Loucy (cell line): Measurements from ENCODE around the gene SMC4.

Experiments
- H2AFZ ChIP-seq: fragments of 200-600 bp; sonication (generic); 2 replicates; pipeline ENCODE4 v1.6.0; 2016; ENCODE audit warnings: antibody characterized with exemption, mild to moderate bottlenecking, low read length, moderate library complexity
- H3F3A ChIP-seq: fragments of 200-600 bp; 2 replicates; pipeline ENCODE4 v1.6.0; 2016; ENCODE audit warnings: antibody characterized with exemption, low read depth, mild to moderate bottlenecking
- H3K27me3 ChIP-seq: fragments of 200-600 bp; sonication (generic); 2 replicates; pipeline ENCODE4 v1.6.1; 2014; ENCODE audit warnings: low read length, mild to moderate bottlenecking; ENCODE audit not compliant: insufficient read depth, poor library complexity, severe bottlenecking
- H3K36me3 ChIP-seq: fragments of 200-600 bp; sonication (generic); 2 replicates; pipeline ENCODE4 v1.6.1; 2016; ENCODE audit warnings: low read length; ENCODE audit not compliant: insufficient read depth
- H3K4me1 ChIP-seq: fragments of 200-600 bp; sonication (generic); 2 replicates; pipeline ENCODE4 v1.5.1; 2014; ENCODE audit warnings: low read length, mild to moderate bottlenecking; ENCODE audit not compliant: insufficient read depth, poor library complexity, severe bottlenecking
- H3K4me2 ChIP-seq: fragments of 200-600 bp; sonication (generic); 2 replicates; pipeline ENCODE4 v1.6.0; 2014; ENCODE audit warnings: antibody characterized with exemption, low read length, low read depth, mild to moderate bottlenecking; ENCODE audit not compliant: poor library complexity, severe bottlenecking
- H3K4me3 ChIP-seq: fragments of 200-600 bp; sonication (generic); 2 replicates; pipeline ENCODE4 v1.5.1; 2014; ENCODE audit warnings: low read length, mild to moderate bottlenecking, mixed read lengths; ENCODE audit not compliant: poor library complexity, severe bottlenecking
- H3K79me2 ChIP-seq: fragments of 200-600 bp; sonication (generic); 2 replicates; pipeline ENCODE4 v1.6.1; 2014; ENCODE audit warnings: low read length; ENCODE audit not compliant: insufficient read depth
- H3K9ac ChIP-seq: fragments of 200-600 bp; sonication (generic); 2 replicates; pipeline ENCODE4 v1.6.0; 2014; ENCODE audit warnings: mild to moderate bottlenecking, low read depth, low read length, moderate library complexity; ENCODE audit not compliant: poor library complexity, severe bottlenecking
- H3K9me2 ChIP-seq: fragments of 200-600 bp; sonication (generic); replicated peaks from 2 replicates; pipeline ENCODE4 v1.6.1; 2016; ENCODE audit warnings: low read depth, low read length, mixed read lengths
- H3K9me3 ChIP-seq: fragments of 200-600 bp; sonication (generic); 2 replicates; pipeline ENCODE4 v1.6.1; 2014; ENCODE audit warnings: mild to moderate bottlenecking, antibody characterized with exemption, low read length, low read depth; ENCODE audit not compliant: insufficient read depth
- H4K20me1 ChIP-seq: fragments of 200-600 bp; sonication (generic); 2 replicates; pipeline ENCODE4 v1.6.0; 2014; ENCODE audit warnings: antibody characterized with exemption, low read length, mild to moderate bottlenecking; ENCODE audit not compliant: insufficient read depth, poor library complexity, severe bottlenecking
- EZH2phosphoT487 ChIP-seq: fragments of 200-600 bp; IDR thresholded peaks from 2 replicates; pipeline ENCODE4 v1.6.1; 2018; ENCODE audit warnings: antibody characterized with exemption, mild to moderate bottlenecking, moderate library complexity, borderline replicate concordance
- TF ChIP-seq, protein P1 (sequence below): fragments of 200-600 bp; sonication (generic); conservative IDR thresholded peaks from 2 replicates; pipeline ENCODE4 v1.5.1; 2014; ENCODE audit warnings: mild to moderate bottlenecking, antibody characterized with exemption, low read length

The SMC4 gene

DNA sequence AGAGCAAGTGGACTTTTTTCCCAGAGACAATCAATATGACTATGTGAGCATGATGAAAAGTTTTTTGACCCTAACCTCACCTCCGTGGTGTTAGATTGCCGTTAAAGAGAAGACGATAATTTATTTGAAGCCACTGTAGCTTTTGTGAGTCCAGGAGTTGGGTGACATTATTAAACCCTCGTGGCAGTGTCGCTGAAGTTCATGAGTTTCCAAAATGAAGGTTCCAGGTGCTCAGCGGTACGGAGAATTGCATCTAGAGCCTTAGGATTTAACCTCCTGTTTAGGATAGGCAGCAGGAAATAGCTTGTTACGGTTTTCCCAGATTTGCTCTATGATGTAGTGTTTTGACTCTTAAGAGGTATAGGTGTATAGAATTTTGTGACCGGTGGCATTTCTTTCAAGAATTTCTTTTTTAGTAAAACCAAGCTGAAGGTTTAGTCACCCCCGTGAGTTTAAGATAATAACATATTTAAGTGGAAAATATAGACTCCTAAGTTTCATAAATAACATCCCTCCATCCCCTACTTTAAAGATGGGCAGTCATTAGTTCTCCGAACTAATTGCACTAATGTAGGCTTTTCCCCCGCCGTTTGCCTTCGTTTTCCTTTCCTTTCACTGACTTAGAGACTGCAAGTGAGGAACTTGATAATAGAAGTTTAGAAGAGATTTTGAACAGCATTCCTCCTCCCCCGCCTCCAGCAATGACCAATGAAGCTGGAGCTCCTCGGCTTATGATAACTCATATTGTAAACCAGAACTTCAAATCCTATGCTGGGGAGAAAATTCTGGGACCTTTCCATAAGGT is 2.0 kb downstream of the SMC4 start:
- Histone ChIP-seq H3K9me2 (no peaks in the 10 kb centered on the region), H3K9me3 (no peaks in the 10 kb centered on the region), H3K9ac (peak overlapping the region; percentile 100), H3K27me3 (peaks cover 14% of the 10 kb centered on the region), H3K79me2 (peaks cover 95% of the 10 kb centered on the region), H3K4me2 (peak overlapping the region; percentile 92), H3K4me1 (peaks cover 42% of the 10 kb centered on the region), H4K20me1 (peaks cover 68% of the 10 kb centered on the region), H3K4me3 (peak overlapping the region; percentile 98), H2AFZ (no peak overlapping the region), H3F3A (no peaks in the 10 kb centered on the region), H3K36me3 (peaks cover 39% of the 10 kb centered on the region)
- TF ChIP-seq, protein P1, sequence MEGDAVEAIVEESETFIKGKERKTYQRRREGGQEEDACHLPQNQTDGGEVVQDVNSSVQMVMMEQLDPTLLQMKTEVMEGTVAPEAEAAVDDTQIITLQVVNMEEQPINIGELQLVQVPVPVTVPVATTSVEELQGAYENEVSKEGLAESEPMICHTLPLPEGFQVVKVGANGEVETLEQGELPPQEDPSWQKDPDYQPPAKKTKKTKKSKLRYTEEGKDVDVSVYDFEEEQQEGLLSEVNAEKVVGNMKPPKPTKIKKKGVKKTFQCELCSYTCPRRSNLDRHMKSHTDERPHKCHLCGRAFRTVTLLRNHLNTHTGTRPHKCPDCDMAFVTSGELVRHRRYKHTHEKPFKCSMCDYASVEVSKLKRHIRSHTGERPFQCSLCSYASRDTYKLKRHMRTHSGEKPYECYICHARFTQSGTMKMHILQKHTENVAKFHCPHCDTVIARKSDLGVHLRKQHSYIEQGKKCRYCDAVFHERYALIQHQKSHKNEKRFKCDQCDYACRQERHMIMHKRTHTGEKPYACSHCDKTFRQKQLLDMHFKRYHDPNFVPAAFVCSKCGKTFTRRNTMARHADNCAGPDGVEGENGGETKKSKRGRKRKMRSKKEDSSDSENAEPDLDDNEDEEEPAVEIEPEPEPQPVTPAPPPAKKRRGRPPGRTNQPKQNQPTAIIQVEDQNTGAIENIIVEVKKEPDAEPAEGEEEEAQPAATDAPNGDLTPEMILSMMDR, result no peak
- no peak for TF ChIP-seq EZH2phosphoT487

DNA sequence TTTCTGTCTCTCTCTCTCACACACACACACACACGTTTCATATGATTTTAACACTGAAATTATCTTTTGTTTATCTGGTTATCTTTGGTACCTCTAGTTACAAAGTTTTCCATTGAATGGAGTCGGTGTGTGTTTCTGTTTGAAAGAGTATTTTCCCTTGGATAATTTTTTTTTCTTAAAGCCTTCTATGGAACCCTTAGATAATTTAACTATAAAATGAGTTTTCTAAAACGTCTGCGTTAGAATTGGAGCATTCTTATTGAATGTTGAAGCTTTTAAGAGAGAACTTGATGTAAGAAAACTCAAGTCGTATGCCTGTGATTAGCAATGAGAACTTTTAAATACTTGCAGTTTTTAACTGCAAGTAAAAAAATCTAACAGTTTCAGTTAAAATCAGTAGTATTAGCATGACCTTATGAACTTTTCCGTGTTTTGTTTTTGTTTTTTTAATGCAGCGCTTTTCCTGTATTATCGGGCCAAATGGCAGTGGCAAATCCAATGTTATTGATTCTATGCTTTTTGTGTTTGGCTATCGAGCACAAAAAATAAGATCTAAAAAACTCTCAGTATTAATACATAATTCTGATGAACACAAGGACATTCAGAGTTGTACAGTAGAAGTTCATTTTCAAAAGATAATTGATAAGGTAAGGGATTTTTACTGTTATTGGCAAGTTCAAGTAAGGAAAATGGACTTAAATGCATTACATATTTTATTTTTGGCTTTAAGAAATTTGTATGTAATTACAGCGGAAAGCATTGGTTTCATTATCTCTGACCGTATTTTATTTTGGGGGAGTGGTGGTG is 3.0 kb downstream of the SMC4 start:
- peak overlapping the region; percentile 98 for H3K4me3 ChIP-seq
- no peaks in the 10 kb centered on the region for H3F3A ChIP-seq
- peak overlapping the region; percentile 92 for H3K4me2 ChIP-seq
- H3K9me3 ChIP-seq, result no peaks in the 10 kb centered on the region
- peak overlapping the region; percentile 100 for H3K9ac ChIP-seq
- peaks cover 76% of the 10 kb centered on the region for H4K20me1 ChIP-seq
- peaks cover 14% of the 10 kb centered on the region for H3K27me3 ChIP-seq
- peaks cover 48% of the 10 kb centered on the region for H3K36me3 ChIP-seq
- TF ChIP-seq, protein P1, result no peak
- H2AFZ ChIP-seq, result no peak overlapping the region
- H3K9me2 ChIP-seq, result no peaks in the 10 kb centered on the region
- H3K79me2 ChIP-seq, result peaks cover 95% of the 10 kb centered on the region
- H3K4me1 ChIP-seq, result peaks cover 38% of the 10 kb centered on the region

DNA sequence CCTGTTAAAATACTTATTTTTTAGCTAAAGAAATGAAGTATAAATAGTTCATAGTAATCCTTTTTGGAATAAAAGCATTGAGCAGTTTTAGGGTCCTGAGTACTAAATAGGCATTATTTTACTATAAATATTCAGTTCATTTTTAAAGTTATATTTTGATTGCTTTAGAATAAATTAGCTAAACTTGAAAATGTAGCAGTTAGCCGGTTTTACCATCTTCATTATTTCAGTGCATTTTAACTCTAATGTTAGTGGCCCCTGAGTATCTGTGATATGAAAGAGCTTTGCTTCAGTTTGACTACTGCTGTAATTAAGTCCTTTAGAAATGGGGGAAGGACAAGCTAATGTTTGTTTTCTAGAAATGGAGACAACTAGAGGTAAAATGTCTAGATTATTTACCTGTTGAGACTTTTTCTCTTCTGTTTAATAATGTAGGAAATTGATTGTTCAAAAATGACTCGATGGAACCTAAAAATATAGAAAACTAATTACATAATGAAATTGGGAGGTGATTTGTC is 3.6 kb downstream of the SMC4 start:
- H3K79me2 ChIP-seq, result peaks cover 97% of the 10 kb centered on the region
- peak overlapping the region; percentile 100 for H3K9ac ChIP-seq
- H4K20me1 ChIP-seq, result peaks cover 83% of the 10 kb centered on the region
- no peaks in the 10 kb centered on the region for H3K9me2 ChIP-seq
- TF ChIP-seq, protein P1, result no peak
- no peak for TF ChIP-seq EZH2phosphoT487
- H3K4me1 ChIP-seq, result peaks cover 38% of the 10 kb centered on the region
- H3K4me2 ChIP-seq, result peak overlapping the region; percentile 92
- H3K4me3 ChIP-seq, result peak overlapping the region; percentile 98
- no peaks in the 10 kb centered on the region for H3F3A ChIP-seq
- H3K36me3 ChIP-seq, result peaks cover 53% of the 10 kb centered on the region
- no peak overlapping the region for H2AFZ ChIP-seq
- H3K27me3 ChIP-seq, result peaks cover 14% of the 10 kb centered on the region
- no peaks in the 10 kb centered on the region for H3K9me3 ChIP-seq
